MCF 10A (cell line): ENCODE results near the gene SCARF2. TPM values are rescaled to one million over a fixed set of nuclear protein-coding genes. Genes with fewer than 3 reads are reported as not detected.

ENCODE experiments used
- BruUV-seq: library from RNA; stranded (reverse); fragments of 400-500 nt; replicated peaks from 2 replicates; lab custom pipeline; 2021; lab: Mats Ljungman, UMichigan
- CTCF ChIA-PET: fragments of 300-600 bp; sonication (Branson Sonifier 250); formaldehyde crosslinking; extraction: SDS; loops from one replicate; lab custom pipeline; 2021; ENCODE audit warnings: antibody characterized with exemption, inconsistent platforms; lab: Yijun Ruan, JAX
- POLR2A ChIA-PET: fragments of 300-600, 350-650 bp; sonication (Branson Sonifier 250); formaldehyde crosslinking; extraction: SDS; loops from one replicate; lab custom pipeline; 2020; ENCODE audit warnings: antibody characterized with exemption, inconsistent platforms; lab: Yijun Ruan, JAX
- DNase-seq: peaks from one replicate; pipeline ENCODE4 v3.0.0-alpha.2; 2018; ENCODE audit not compliant: unreplicated experiment
- H3K27ac Mint-ChIP-seq: one replicate; pipeline ENCODE4 v1.8.0; 2022; ENCODE audit warnings: mild to moderate bottlenecking, low read depth, mixed read lengths; ENCODE audit not compliant: unreplicated experiment
- H3K27me3 Mint-ChIP-seq: one replicate; pipeline ENCODE4 v1.8.0; 2022; ENCODE audit warnings: mixed read lengths; ENCODE audit not compliant: insufficient read depth, unreplicated experiment
- H3K36me3 Mint-ChIP-seq: one replicate; pipeline ENCODE4 v1.8.0; 2022; ENCODE audit warnings: mild to moderate bottlenecking, moderate library complexity, mixed read lengths; ENCODE audit not compliant: insufficient read depth, unreplicated experiment
- H3K4me1 Mint-ChIP-seq: one replicate; pipeline ENCODE4 v1.8.0; 2022; ENCODE audit warnings: mixed read lengths; ENCODE audit not compliant: insufficient read depth, unreplicated experiment
- H3K4me3 Mint-ChIP-seq: one replicate; pipeline ENCODE4 v1.8.0; 2022; ENCODE audit warnings: mild to moderate bottlenecking, moderate library complexity, mixed read lengths; ENCODE audit not compliant: unreplicated experiment
- H3K9me3 Mint-ChIP-seq: one replicate; pipeline ENCODE4 v1.8.0; 2022; ENCODE audit warnings: mixed read lengths; ENCODE audit not compliant: unreplicated experiment
- intact Hi-C: fragments of 100-400 bp; cut with micrococcal nuclease; formaldehyde crosslinking; loops from 2 replicates; pipeline ENCODE4 v1.14.1; 2022
- total RNA-seq: library from RNA; stranded (reverse); gene quantifications from 2 replicates; pipeline ENCODE4 v1.2.3, GENCODE V29; 2022
- TF ChIP-seq, protein P1 (sequence below): fragments of 200-600 bp; IDR thresholded peaks from one replicate; pipeline ENCODE4 v1.8.0; 2022; ENCODE audit warnings: antibody characterized with exemption, mild to moderate bottlenecking; ENCODE audit not compliant: unreplicated experiment

The SCARF2 gene
- total RNA-seq, 1 experiment from 2014 or later: 0.35 TPM

GRCh38 chr22:20395907-20396287 lies 41.7 kb downstream of the SCARF2 start:
- Mint-ChIP-seq H3K27ac (no peak overlapping the region), H3K9me3 (no peaks in the 10 kb centered on the region), H3K4me1 (peaks cover 18% of the 10 kb centered on the region), H3K4me3 (peak overlapping the region; percentile 78), H3K36me3 (peaks cover 4% of the 10 kb centered on the region), H3K27me3 (no peaks in the 10 kb centered on the region)
- no TSS peak for BruUV-seq
- intact Hi-C loops: no loop called here
- no peak for DNase-seq
- POLR2A ChIA-PET: no interaction called here
- CTCF ChIA-PET: interaction anchor here (0.6 to 1.1 kb wide), 5 partner anchors 23 to 346 kb away, joined by 3 to 5 read pairs (median 4); no protein-coding TSS in a partner anchor
- TF ChIP-seq, protein P1, sequence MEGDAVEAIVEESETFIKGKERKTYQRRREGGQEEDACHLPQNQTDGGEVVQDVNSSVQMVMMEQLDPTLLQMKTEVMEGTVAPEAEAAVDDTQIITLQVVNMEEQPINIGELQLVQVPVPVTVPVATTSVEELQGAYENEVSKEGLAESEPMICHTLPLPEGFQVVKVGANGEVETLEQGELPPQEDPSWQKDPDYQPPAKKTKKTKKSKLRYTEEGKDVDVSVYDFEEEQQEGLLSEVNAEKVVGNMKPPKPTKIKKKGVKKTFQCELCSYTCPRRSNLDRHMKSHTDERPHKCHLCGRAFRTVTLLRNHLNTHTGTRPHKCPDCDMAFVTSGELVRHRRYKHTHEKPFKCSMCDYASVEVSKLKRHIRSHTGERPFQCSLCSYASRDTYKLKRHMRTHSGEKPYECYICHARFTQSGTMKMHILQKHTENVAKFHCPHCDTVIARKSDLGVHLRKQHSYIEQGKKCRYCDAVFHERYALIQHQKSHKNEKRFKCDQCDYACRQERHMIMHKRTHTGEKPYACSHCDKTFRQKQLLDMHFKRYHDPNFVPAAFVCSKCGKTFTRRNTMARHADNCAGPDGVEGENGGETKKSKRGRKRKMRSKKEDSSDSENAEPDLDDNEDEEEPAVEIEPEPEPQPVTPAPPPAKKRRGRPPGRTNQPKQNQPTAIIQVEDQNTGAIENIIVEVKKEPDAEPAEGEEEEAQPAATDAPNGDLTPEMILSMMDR: no peak

- Mint-ChIP-seq H3K9me3 (no peaks in the 10 kb centered on the region), H3K27me3 (no peaks in the 10 kb centered on the region), H3K4me1 (peaks cover 18% of the 10 kb centered on the region), H3K36me3 (no peaks in the 10 kb centered on the region), H3K4me3 (peak overlapping the region; percentile 78), H3K27ac (no peak overlapping the region)
- intact Hi-C loops: no loop called here
- DNase-seq: no peak
- POLR2A ChIA-PET: interaction anchor here (2.0 to 2.4 kb wide), 2 partner anchors 13 to 76 kb away, joined by 6 to 16 read pairs; partner anchors contain the start of gene DGCR6L
- CTCF ChIA-PET: interaction anchor here (0.6 to 1.3 kb wide), 6 partner anchors 61 to 715 kb away, joined by 3 to 4 read pairs (median 4); no protein-coding TSS in a partner anchor
- no TSS peak for BruUV-seq
- TF ChIP-seq, protein P1: no peak
Observed at GRCh38 chr22:20395181-20395906, 42.3 kb downstream of the SCARF2 start.

DNA sequence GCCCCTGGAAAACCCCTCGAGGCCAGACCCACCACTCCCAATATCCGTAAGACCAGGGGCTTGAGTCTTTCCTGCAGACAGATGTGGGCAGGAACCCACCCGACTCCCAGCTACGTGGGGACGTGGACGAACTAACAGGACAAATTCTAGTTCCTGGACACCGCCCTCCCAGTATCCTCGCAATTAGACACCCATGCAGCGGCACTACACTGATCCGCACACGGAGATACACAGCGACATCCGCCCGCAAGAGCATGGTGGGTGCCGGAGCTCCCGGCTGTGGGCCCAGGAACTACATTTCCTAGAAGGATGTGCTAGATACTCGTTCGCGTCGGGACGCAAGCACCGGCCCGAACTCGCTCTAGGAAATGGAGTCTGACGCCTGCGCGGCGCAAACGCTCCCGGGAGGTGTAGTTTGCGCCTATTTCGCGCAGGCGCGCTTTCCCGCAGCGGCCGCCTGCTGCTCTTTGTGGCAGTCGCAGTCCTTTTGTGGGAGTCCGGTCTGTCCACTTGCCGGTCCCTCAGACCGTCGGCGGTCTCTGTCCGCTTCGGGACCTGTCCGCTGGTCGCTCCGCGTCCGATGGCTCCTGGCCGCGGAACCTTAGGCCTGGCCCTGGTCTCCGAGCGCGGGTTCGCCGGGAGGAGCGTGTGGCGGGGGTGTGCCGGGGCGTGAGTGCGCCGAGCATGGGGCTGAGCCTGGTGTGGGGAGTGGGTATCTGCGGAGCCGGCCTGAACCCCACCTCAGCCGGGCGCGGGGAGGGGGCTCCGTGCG lies 43.7 kb downstream of the SCARF2 start, which contains the start of gene ZNF74:
TSS of gene ZNF74 (plus strand) at position 447 of the 772 bp plus-strand sequence. CDS start 478 bp downstream, outside the sequence.
- CTCF ChIA-PET: interaction anchor here (0.9 to 1.3 kb wide), 4 partner anchors 11 to 171 kb away, joined by 3 to 6 read pairs (median 4); no protein-coding TSS in a partner anchor
- H3K9me3 Mint-ChIP-seq: peaks cover 5% of the 10 kb centered on the region
- TF ChIP-seq, protein P1: no peak
- POLR2A ChIA-PET: interaction anchor here (0.7 to 2.4 kb wide), 8 partner anchors 9 to 174 kb away, joined by 3 to 16 read pairs (median 6); partner anchors contain the start of gene DGCR6L
- TSS peak; percentile 23 for BruUV-seq
- H3K4me1 Mint-ChIP-seq: peaks cover 18% of the 10 kb centered on the region
- H3K4me3 Mint-ChIP-seq: peak within 1 kb of the TSS; percentile 78
- peak; percentile 86 for DNase-seq
- H3K36me3 Mint-ChIP-seq: no peaks in the 10 kb centered on the region
- H3K27ac Mint-ChIP-seq: peak within 1 kb of the TSS; percentile 51
- H3K27me3 Mint-ChIP-seq: no peaks in the 10 kb centered on the region
- intact Hi-C loops: no loop called here
